ENCODE results near the gene ASB2. TPM values are rescaled to one million over a fixed set of nuclear protein-coding genes. Genes with fewer than 3 reads are reported as not detected.

Gene ASB2
- polyA plus RNA-seq, 1 experiment: 0.06 TPM

DNA sequence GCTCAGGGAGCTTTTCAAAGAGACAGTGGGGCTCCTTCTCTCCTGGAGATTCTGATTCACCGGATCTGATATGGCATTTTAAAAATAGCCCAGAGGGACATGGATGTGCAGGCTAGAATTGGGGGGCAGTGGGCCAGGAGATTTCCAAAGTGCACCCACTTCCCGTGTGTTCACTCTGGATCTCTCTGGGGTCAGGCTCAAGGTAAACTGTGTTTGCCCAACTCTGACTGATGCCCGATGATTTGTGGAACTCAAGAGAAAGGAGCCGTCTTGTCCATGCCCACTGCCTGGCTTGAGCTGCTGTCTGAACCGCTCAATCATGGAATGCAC is 31.3 kb downstream of the ASB2 start:
- Histone ChIP-seq H3K4me3 (ENCODE audit: low read depth, low read length) (no peak overlapping the region), H3K27me3 (ENCODE audit: control insufficient read depth, insufficient read depth, low read length) (peaks cover 3% of the 10 kb centered on the region), H3K36me3 (ENCODE audit: control insufficient read depth, insufficient read depth, low read length) (no peaks in the 10 kb centered on the region)
- ChIA-PET POLR2A (no interaction called here), CTCF (interaction anchor here (1.1 to 16.0 kb wide), 4 partner anchors 9 to 90 kb away, joined by 3 to 387 read pairs (median 4); partner anchors contain the start of gene CCDC197)
- no peak for TF ChIP-seq CTCF (IDR thresholded peaks at IDR 0.05; ENCODE audit: insufficient read depth, low read depth, low read length)
- DNase-seq (ENCODE audit: low read depth): no peak

- no peak for DNase-seq (ENCODE audit: low read depth)
- ChIA-PET CTCF (interaction anchor here (1.1 to 16.0 kb wide), 4 partner anchors 8 to 91 kb away, joined by 3 to 387 read pairs (median 4); partner anchors contain the start of gene CCDC197), POLR2A (no interaction called here)
- H3K4me3 ChIP-seq (ENCODE audit: low read depth, low read length): no peak overlapping the region
- peaks cover 3% of the 10 kb centered on the region for H3K27me3 ChIP-seq (ENCODE audit: control insufficient read depth, insufficient read depth, low read length)
- H3K36me3 ChIP-seq (ENCODE audit: control insufficient read depth, insufficient read depth, low read length): no peaks in the 10 kb centered on the region
- TF ChIP-seq CTCF (IDR thresholded peaks at IDR 0.05; ENCODE audit: insufficient read depth, low read depth, low read length): no peak
Observed at GRCh38 chr14:93944348-93945069, 31.9 kb downstream of the ASB2 start.

GRCh38 chr14:93943930-93944329 is 32.4 kb downstream of the ASB2 start:
- ChIA-PET POLR2A (no interaction called here), CTCF (interaction anchor here (2.1 to 16.0 kb wide), 2 partner anchors 27 to 56 kb away, joined by 5 to 387 read pairs; partner anchors contain the start of gene CCDC197)
- Histone ChIP-seq H3K36me3 (ENCODE audit: control insufficient read depth, insufficient read depth, low read length) (no peaks in the 10 kb centered on the region), H3K27me3 (ENCODE audit: control insufficient read depth, insufficient read depth, low read length) (peaks cover 6% of the 10 kb centered on the region), H3K4me3 (ENCODE audit: low read depth, low read length) (no peak overlapping the region)
- TF ChIP-seq CTCF (IDR thresholded peaks at IDR 0.05; ENCODE audit: insufficient read depth, low read depth, low read length): no peak
- no peak for DNase-seq (ENCODE audit: low read depth)

GRCh38 chr14:93943052-93943451 is 33.3 kb downstream of the ASB2 start:
- CTCF ChIA-PET: interaction anchor here (1.9 to 16.0 kb wide), 3 partner anchors 27 to 194 kb away, joined by 5 to 387 read pairs (median 5); partner anchors contain the start of gene CCDC197
- no peak for TF ChIP-seq CTCF (IDR thresholded peaks at IDR 0.05; ENCODE audit: insufficient read depth, low read depth, low read length)
- POLR2A ChIA-PET: no interaction called here
- Histone ChIP-seq H3K27me3 (ENCODE audit: control insufficient read depth, insufficient read depth, low read length) (peaks cover 10% of the 10 kb centered on the region), H3K4me3 (ENCODE audit: low read depth, low read length) (no peak overlapping the region), H3K36me3 (ENCODE audit: control insufficient read depth, insufficient read depth, low read length) (no peaks in the 10 kb centered on the region)
- no peak for DNase-seq (ENCODE audit: low read depth)

GRCh38 chr14:93941293-93941910 is 35.0 kb downstream of the ASB2 start:
- no peak overlapping the region for H3K4me3 ChIP-seq (ENCODE audit: low read depth, low read length)
- no peak for TF ChIP-seq CTCF (IDR thresholded peaks at IDR 0.05; ENCODE audit: insufficient read depth, low read depth, low read length)
- peak; percentile 52 for DNase-seq (ENCODE audit: low read depth)
- ChIA-PET CTCF (interaction anchor here (0.5 to 16.0 kb wide), 12 partner anchors 11 to 239 kb away, joined by 3 to 387 read pairs (median 6); partner anchors contain the start of gene CCDC197), POLR2A (no interaction called here)
- H3K27me3 ChIP-seq (ENCODE audit: control insufficient read depth, insufficient read depth, low read length): peaks cover 11% of the 10 kb centered on the region
- H3K36me3 ChIP-seq (ENCODE audit: control insufficient read depth, insufficient read depth, low read length): no peaks in the 10 kb centered on the region
